Thymus (tissue), 11 donors: ENCODE results near the gene TXNL4A. TPM values are rescaled to one million over a fixed set of nuclear protein-coding genes. Genes with fewer than 3 reads are reported as not detected.

ENCODE experiments used
- DNase-seq, 9 donors: peaks; one replicate each; pipeline ENCODE4 v3.0.0-alpha.2; 2013; ENCODE audit warnings: low spot score in 9 of 9, low read depth in 6 of 9, missing footprints in 1 of 9
- H3K27ac ChIP-seq, 2 donors: one replicate each; pipeline ENCODE4 v1.5.1; 2013; ENCODE audit warnings: control low read depth in 1 of 2, low read depth in 1 of 2, low read length in 1 of 2, mild to moderate bottlenecking in 1 of 2, moderate library complexity in 1 of 2
- H3K27me3 ChIP-seq, 2 donors: one replicate each; pipeline ENCODE4 v1.5.1; 2013; ENCODE audit warnings: low read length in 1 of 2; ENCODE audit not compliant: control insufficient read depth in 2 of 2, insufficient read depth in 1 of 2
- H3K36me3 ChIP-seq, 2 donors: one replicate each; pipeline ENCODE4 v1.5.1; 2013; ENCODE audit warnings: low read length in 1 of 2, mild to moderate bottlenecking in 1 of 2, moderate library complexity in 1 of 2; ENCODE audit not compliant: control insufficient read depth in 2 of 2, insufficient read depth in 2 of 2
- H3K4me1 ChIP-seq, 2 donors: one replicate each; pipeline ENCODE4 v1.5.1; 2013; ENCODE audit warnings: low read length in 2 of 2; ENCODE audit not compliant: control insufficient read depth in 2 of 2, insufficient read depth in 2 of 2
- H3K4me3 ChIP-seq, 2 donors: one replicate each; pipeline ENCODE4 v1.5.1; 2013; ENCODE audit warnings: low read length in 2 of 2, control low read depth in 1 of 2, mild to moderate bottlenecking in 1 of 2
- H3K9me3 ChIP-seq, 2 donors: one replicate each; pipeline ENCODE4 v1.5.1; 2013; ENCODE audit warnings: low read length in 1 of 2, mild to moderate bottlenecking in 1 of 2; ENCODE audit not compliant: control insufficient read depth in 2 of 2, insufficient read depth in 1 of 2
- WGBS: extraction: QIAGEN DNeasy Blood & Tissue Kit; methylation state at CpG from one replicate; pipeline ENCODE4 v1.1.7; 2013; 5-methylcytosine and 5-hydroxymethylcytosine counted together
- polyA plus RNA-seq: library from polyadenylated mRNA; stranded (reverse); fragments of 200-250 nt; gene quantifications from one replicate; pipeline ENCODE4 v1.2.3, GENCODE V29; 2013
- total RNA-seq: library from RNA; stranded (reverse); fragments of 120-200 nt; gene quantifications from one replicate; pipeline ENCODE4 v1.2.4, GENCODE V29; 2013
- donor health status: healthy.

Gene TXNL4A
- total and polyA plus RNA-seq, 2 donors, result 99.0 to 120 TPM

- Histone ChIP-seq H3K27me3 (no peaks in the 10 kb centered on the region), H3K9me3 (no peaks in the 10 kb centered on the region), H3K27ac (no peak overlapping the region), H3K36me3 (peaks cover 17 to 20% of the 10 kb centered on the region in 2 donors), H3K4me1 (peaks cover 12 to 15% of the 10 kb centered on the region in 2 donors), H3K4me3 (peak overlapping the region in 1 of 2 donors; percentile 90)
- 90% methylated on average over 7 of the region's 7 CpGs for WGBS
- no peak for DNase-seq
Measured at GRCh38 chr18:79986726-79987125, 1.6 kb downstream of the TXNL4A start.

- no peak overlapping the region for H3K4me3 ChIP-seq
- DNase-seq, result no peak
- H3K27ac ChIP-seq, result no peak overlapping the region
- H3K27me3 ChIP-seq, result no peaks in the 10 kb centered on the region
- no peaks in the 10 kb centered on the region for H3K9me3 ChIP-seq
- H3K4me1 ChIP-seq, result peaks cover 12 to 15% of the 10 kb centered on the region in 2 donors
- peaks cover 17 to 20% of the 10 kb centered on the region in 2 donors for H3K36me3 ChIP-seq
- WGBS, result 97% methylated on average over 12 of the region's 12 CpGs
Measured at GRCh38 chr18:79985172-79985571, 3.2 kb downstream of the TXNL4A start.

GRCh38 chr18:79983793-79984192 is 4.6 kb downstream of the TXNL4A start:
- H3K36me3 ChIP-seq, result peaks cover 21 to 29% of the 10 kb centered on the region in 2 donors
- no peaks in the 10 kb centered on the region for H3K27me3 ChIP-seq
- H3K4me1 ChIP-seq, result peaks cover 8 to 11% of the 10 kb centered on the region in 2 donors
- H3K4me3 ChIP-seq, result no peak overlapping the region
- WGBS, result 54% methylated on average over 7 of the region's 7 CpGs
- H3K9me3 ChIP-seq, result no peaks in the 10 kb centered on the region
- no peak overlapping the region for H3K27ac ChIP-seq
- DNase-seq, result no peak

- Histone ChIP-seq H3K27ac (no peak overlapping the region), H3K4me3 (no peak overlapping the region), H3K9me3 (no peaks in the 10 kb centered on the region), H3K27me3 (no peaks in the 10 kb centered on the region), H3K36me3 (peaks cover 21 to 29% of the 10 kb centered on the region in 2 donors), H3K4me1 (peaks cover 8 to 11% of the 10 kb centered on the region in 2 donors)
- WGBS, result 95% methylated on average over 4 of the region's 4 CpGs
- DNase-seq, result no peak
Measured at GRCh38 chr18:79983253-79983652, 5.1 kb downstream of the TXNL4A start.

DNA sequence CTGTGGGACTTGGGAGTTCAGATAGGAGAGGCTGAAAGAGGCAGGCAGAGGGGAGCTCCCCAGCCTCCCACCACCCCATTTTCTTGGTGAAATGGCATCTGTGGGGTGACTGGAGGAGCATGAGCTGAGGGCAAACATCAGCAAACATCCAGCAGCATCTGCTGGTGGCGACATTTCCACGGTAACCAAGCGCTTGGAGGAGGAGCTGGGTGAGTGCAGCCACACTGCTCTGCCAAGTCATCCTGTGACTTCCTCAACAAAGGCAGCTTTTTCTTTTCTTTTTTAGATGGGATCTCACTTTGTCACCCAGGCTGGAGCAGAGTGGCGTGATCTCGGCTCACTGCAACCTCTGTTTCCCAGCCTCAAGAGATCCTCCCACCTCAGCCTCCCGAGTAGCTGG is 5.6 kb downstream of the TXNL4A start:
- Histone ChIP-seq H3K27ac (no peak overlapping the region), H3K9me3 (no peaks in the 10 kb centered on the region), H3K4me3 (no peak overlapping the region), H3K36me3 (peaks cover 21 to 29% of the 10 kb centered on the region in 2 donors), H3K27me3 (no peaks in the 10 kb centered on the region), H3K4me1 (peaks cover 8 to 11% of the 10 kb centered on the region in 2 donors)
- WGBS, result 50% methylated on average over 6 of the region's 6 CpGs
- DNase-seq, result peak in 1 of 9 donors; percentile 13

GRCh38 chr18:79980585-79980984 is 7.8 kb downstream of the TXNL4A start:
- Histone ChIP-seq H3K9me3 (no peaks in the 10 kb centered on the region), H3K36me3 (peaks cover 28 to 33% of the 10 kb centered on the region in 2 donors), H3K27ac (no peak overlapping the region), H3K27me3 (no peaks in the 10 kb centered on the region), H3K4me1 (peaks cover 0 to 5% of the 10 kb centered on the region in 2 donors), H3K4me3 (no peak overlapping the region)
- WGBS, result 93% methylated on average over 13 of the region's 13 CpGs
- DNase-seq, result no peak

DNA sequence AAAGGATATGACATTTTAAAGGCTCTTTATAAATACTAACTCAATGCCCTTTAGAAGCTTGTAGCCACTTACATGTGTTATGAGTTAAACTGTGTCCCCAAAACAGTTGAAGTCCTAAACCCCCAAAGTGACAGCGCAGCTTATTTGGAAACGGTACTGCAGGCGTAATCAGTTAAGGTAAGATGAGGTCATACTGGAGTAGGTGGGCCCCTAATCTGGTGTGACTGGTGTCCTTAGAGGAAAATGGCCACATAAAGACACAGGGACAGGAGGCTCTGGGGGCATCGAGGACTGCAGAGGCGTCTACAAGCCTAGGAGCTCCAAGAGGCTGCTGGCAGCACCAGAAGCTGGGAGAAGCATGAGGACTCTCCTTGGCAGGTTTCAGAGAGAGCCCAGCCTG is 8.5 kb downstream of the TXNL4A start:
- H3K9me3 ChIP-seq, result no peaks in the 10 kb centered on the region
- peaks cover 0 to 5% of the 10 kb centered on the region in 2 donors for H3K4me1 ChIP-seq
- no peak for DNase-seq
- 97% methylated on average over 5 of the region's 5 CpGs for WGBS
- no peak overlapping the region for H3K4me3 ChIP-seq
- H3K27ac ChIP-seq, result no peak overlapping the region
- peaks cover 30% of the 10 kb centered on the region in 2 donors for H3K36me3 ChIP-seq
- no peaks in the 10 kb centered on the region for H3K27me3 ChIP-seq

GRCh38 chr18:79975985-79976680 is 12.2 kb downstream of the TXNL4A start:
- Histone ChIP-seq H3K36me3 (peaks cover 45 to 46% of the 10 kb centered on the region in 2 donors), H3K27ac (no peak overlapping the region)

GRCh38 chr18:79975043-79975442 is 13.3 kb downstream of the TXNL4A start:
- no peak overlapping the region for H3K4me3 ChIP-seq
- peaks cover 46 to 52% of the 10 kb centered on the region in 2 donors for H3K36me3 ChIP-seq
- WGBS, result 92% methylated on average over 4 of the region's 4 CpGs

More at GRCh38 chr18:79975985-79976680, 12.2 kb downstream of the TXNL4A start:
- Histone ChIP-seq H3K27me3 (no peaks in the 10 kb centered on the region), H3K4me3 (no peak overlapping the region), H3K4me1 (peaks cover 0 to 2% of the 10 kb centered on the region in 2 donors), H3K9me3 (no peaks in the 10 kb centered on the region)
- WGBS, result 94% methylated on average over 14 of the region's 14 CpGs
- no peak for DNase-seq

More at GRCh38 chr18:79975043-79975442, 13.3 kb downstream of the TXNL4A start:
- Histone ChIP-seq H3K4me1 (peaks cover 0 to 2% of the 10 kb centered on the region in 2 donors), H3K27ac (no peak overlapping the region), H3K9me3 (no peaks in the 10 kb centered on the region), H3K27me3 (no peaks in the 10 kb centered on the region)
- DNase-seq, result no peak
